Measurements from ENCODE around the gene RHOBTB3.
A peak's percentile ranks its signal among the peaks of the same experiment; 100 is the strongest.

RHOBTB3 gene

GRCh38 chr5:95823218-95823737 is 92.1 kb downstream of the RHOBTB3 start:
- no peaks in the 10 kb centered on the region for H3K36me3 ChIP-seq (ENCODE audit: control insufficient read depth in 4 of 4, insufficient read depth in 4 of 4, low read length in 3 of 4)
- POLR2A ChIA-PET = interaction anchor here (0.7 to 1.5 kb wide), 2 partner anchors 11 to 24 kb away, joined by 4 read pairs; no protein-coding TSS in a partner anchor
- CTCF ChIA-PET = interaction anchor here (0.8 to 7.9 kb wide), 9 partner anchors 8 to 44 kb away, joined by 3 to 60 read pairs (median 19); no protein-coding TSS in a partner anchor
- DNase-seq = no peak
- no peaks in the 10 kb centered on the region for H3K9me3 ChIP-seq (ENCODE audit: control extremely low read depth in 1 of 5, control insufficient read depth in 4 of 5, insufficient read depth in 2 of 5, low read depth in 1 of 5, low read length in 4 of 5)
- peak overlapping the region in 6 of 7 experiments; percentile 84 to 97 (median 92) for H3K4me3 ChIP-seq (ENCODE audit: control insufficient read depth in 1 of 7, extremely low read depth in 1 of 7, insufficient read depth in 4 of 7, low read depth in 2 of 7, low read length in 6 of 7)
- 63% methylated on average over 4 of the region's 7 CpGs for WGBS (ENCODE audit: insufficient coverage)
- no peaks in the 10 kb centered on the region for H3K27me3 ChIP-seq (replicated peaks in 2 of 5; ENCODE audit: control insufficient read depth in 4 of 5, insufficient read depth in 5 of 5, low read length in 4 of 5)
- peak overlapping the region; percentile 70 to 86 for H3K27ac ChIP-seq (ENCODE audit: insufficient read depth in 1 of 2, low read depth in 1 of 2, low read length in 2 of 2, poor library complexity in 1 of 2, severe bottlenecking in 2 of 2)
- H3K4me1 ChIP-seq (ENCODE audit: control extremely low read depth in 1 of 4, control insufficient read depth in 4 of 4, insufficient read depth in 4 of 4, low read length in 3 of 4) = peaks cover 30 to 83% (median 54%) of the 10 kb centered on the region in 4 experiments

DNA sequence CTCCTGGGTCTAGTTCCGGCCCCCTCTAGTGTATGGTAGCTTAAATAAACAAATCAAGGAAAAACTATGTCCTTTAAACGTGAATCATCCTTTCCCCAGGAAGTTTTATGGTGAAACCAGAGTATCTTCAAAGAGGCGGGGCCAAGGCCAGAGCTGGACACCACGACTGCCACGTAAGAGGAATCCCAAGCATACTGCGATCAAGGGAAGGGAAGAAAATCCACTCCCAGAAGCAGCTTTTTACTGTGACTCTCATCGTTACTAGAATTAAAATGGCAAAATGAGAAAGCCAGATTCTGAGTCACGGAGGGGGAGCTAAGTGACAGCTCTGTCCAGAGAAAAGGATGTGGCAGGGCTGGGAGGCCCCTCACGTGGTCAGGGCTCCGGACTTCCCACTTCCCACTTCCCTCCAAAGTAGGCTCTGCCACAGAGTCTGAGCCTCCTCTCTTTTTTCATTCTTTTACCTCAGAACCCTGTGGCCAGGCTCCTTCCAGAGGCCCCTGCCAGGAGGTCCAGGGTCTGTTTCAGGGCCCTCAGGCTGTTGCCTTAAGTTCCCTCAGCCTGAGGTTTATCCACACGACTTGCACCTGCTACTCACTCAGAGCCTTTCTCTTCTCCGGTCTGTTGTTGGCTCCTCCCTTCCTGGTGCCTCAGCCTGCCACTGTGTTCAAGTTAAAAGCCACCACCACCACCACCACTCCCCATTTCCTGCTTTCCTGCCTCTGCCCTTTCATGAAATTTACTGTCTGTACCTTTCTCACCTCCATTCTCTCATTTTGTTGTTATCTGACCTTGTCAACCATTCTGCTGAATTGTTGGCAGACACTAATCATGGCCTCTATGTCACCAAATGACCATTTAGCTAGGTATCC is 92.8 kb downstream of the RHOBTB3 start:
- H3K27ac ChIP-seq (ENCODE audit: insufficient read depth in 1 of 2, low read depth in 1 of 2, low read length in 2 of 2, poor library complexity in 1 of 2, severe bottlenecking in 2 of 2) = peak overlapping the region; percentile 25 to 86
- WGBS (ENCODE audit: insufficient coverage) = 16% methylated on average over 8 of the region's 12 CpGs
- CTCF ChIA-PET = interaction anchor here (1.1 to 7.9 kb wide), 8 partner anchors 8 to 41 kb away, joined by 3 to 60 read pairs (median 23); no protein-coding TSS in a partner anchor
- peak overlapping the region in 6 of 7 experiments; percentile 29 to 97 (median 86) for H3K4me3 ChIP-seq (ENCODE audit: control insufficient read depth in 1 of 7, extremely low read depth in 1 of 7, insufficient read depth in 4 of 7, low read depth in 2 of 7, low read length in 6 of 7)
- H3K9me3 ChIP-seq (ENCODE audit: control extremely low read depth in 1 of 5, control insufficient read depth in 4 of 5, insufficient read depth in 2 of 5, low read depth in 1 of 5, low read length in 4 of 5) = no peaks in the 10 kb centered on the region
- no peaks in the 10 kb centered on the region for H3K27me3 ChIP-seq (replicated peaks in 2 of 5; ENCODE audit: control insufficient read depth in 4 of 5, insufficient read depth in 5 of 5, low read length in 4 of 5)
- POLR2A ChIA-PET = interaction anchor here (1.5 kb wide), 1 partner anchor 24 kb away, joined by 4 read pairs; no protein-coding TSS in a partner anchor
- DNase-seq = peak in 2 of 3 donors; percentile 66 to 79
- no peaks in the 10 kb centered on the region for H3K36me3 ChIP-seq (ENCODE audit: control insufficient read depth in 4 of 4, insufficient read depth in 4 of 4, low read length in 3 of 4)
- H3K4me1 ChIP-seq (ENCODE audit: control extremely low read depth in 1 of 4, control insufficient read depth in 4 of 4, insufficient read depth in 4 of 4, low read length in 3 of 4) = peaks cover 29 to 78% (median 47%) of the 10 kb centered on the region in 4 experiments

DNA sequence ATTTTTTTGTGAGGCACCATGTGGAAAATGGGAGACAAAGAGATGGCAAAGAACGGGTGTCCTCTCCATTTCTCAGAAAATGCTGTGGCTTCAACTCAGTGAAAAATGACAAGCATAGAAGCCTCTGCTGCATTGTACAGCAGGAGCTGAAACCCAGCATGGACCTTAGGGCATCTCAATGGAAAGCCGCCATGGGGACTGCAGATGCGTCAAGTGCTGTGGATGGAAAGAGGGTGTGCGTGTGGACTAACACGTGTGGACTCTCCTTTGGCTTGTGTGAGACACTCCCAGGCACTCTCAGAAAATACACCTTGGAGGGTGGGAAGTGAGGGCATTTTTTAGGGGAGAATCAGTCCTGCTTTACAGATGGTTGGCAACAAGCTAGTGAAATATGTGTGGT is 93.6 kb downstream of the RHOBTB3 start:
- no peak for DNase-seq
- Histone ChIP-seq H3K27me3 (replicated peaks in 2 of 5; ENCODE audit: control insufficient read depth in 4 of 5, insufficient read depth in 5 of 5, low read length in 4 of 5) (no peaks in the 10 kb centered on the region), H3K36me3 (ENCODE audit: control insufficient read depth in 4 of 4, insufficient read depth in 4 of 4, low read length in 3 of 4) (no peaks in the 10 kb centered on the region), H3K9me3 (ENCODE audit: control extremely low read depth in 1 of 5, control insufficient read depth in 4 of 5, insufficient read depth in 2 of 5, low read depth in 1 of 5, low read length in 4 of 5) (no peaks in the 10 kb centered on the region), H3K27ac (ENCODE audit: insufficient read depth in 1 of 2, low read depth in 1 of 2, low read length in 2 of 2, poor library complexity in 1 of 2, severe bottlenecking in 2 of 2) (peak overlapping the region; percentile 25 to 86), H3K4me3 (ENCODE audit: control insufficient read depth in 1 of 7, extremely low read depth in 1 of 7, insufficient read depth in 4 of 7, low read depth in 2 of 7, low read length in 6 of 7) (peak overlapping the region in 1 of 7 experiments; percentile 84), H3K4me1 (ENCODE audit: control extremely low read depth in 1 of 4, control insufficient read depth in 4 of 4, insufficient read depth in 4 of 4, low read length in 3 of 4) (peaks cover 25 to 70% (median 41%) of the 10 kb centered on the region in 4 experiments)
- WGBS (ENCODE audit: insufficient coverage) = 80% methylated on average over 5 of the region's 5 CpGs
- CTCF ChIA-PET = interaction anchor here (1.2 to 5.1 kb wide), 3 partner anchors 10 to 42 kb away, joined by 3 to 33 read pairs (median 27); no protein-coding TSS in a partner anchor
- POLR2A ChIA-PET = no interaction called here

DNA sequence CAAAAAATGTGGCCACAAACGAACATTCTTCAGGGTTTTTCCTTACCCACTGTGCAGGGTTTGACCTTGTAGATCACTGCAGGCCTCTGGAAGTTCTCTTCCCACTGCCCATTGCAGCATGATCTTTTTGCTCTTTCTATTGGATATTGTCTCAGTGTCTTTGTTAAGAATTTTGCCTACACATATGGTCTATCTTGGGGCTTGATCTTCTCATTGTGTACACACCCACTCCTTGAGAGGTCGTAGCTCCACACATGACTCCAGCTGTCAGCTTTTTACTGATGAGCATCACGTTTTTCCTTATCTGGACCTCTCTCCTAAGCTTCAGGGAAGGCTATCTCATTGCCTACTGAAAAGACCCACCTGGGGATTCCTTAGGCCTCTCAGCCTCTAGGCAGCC is 94.4 kb downstream of the RHOBTB3 start:
- H3K4me1 ChIP-seq (ENCODE audit: control extremely low read depth in 1 of 4, control insufficient read depth in 4 of 4, insufficient read depth in 4 of 4, low read length in 3 of 4) = peaks cover 25 to 63% (median 34%) of the 10 kb centered on the region in 4 experiments
- POLR2A ChIA-PET = no interaction called here

GRCh38 chr5:95826949-95827891 is 96.1 kb downstream of the RHOBTB3 start:
- no peak for DNase-seq
- WGBS (ENCODE audit: insufficient coverage) = 96% methylated on average over 10 of the region's 10 CpGs
- CTCF ChIA-PET = interaction anchor here (1.0 to 5.0 kb wide), 5 partner anchors 8 to 46 kb away, joined by 3 to 27 read pairs (median 5); no protein-coding TSS in a partner anchor

More for the DNA sequence above, 94.4 kb downstream of the RHOBTB3 start:
- Histone ChIP-seq H3K27me3 (replicated peaks in 2 of 5; ENCODE audit: control insufficient read depth in 4 of 5, insufficient read depth in 5 of 5, low read length in 4 of 5) (no peaks in the 10 kb centered on the region), H3K27ac (ENCODE audit: insufficient read depth in 1 of 2, low read depth in 1 of 2, low read length in 2 of 2, poor library complexity in 1 of 2, severe bottlenecking in 2 of 2) (no peak overlapping the region), H3K4me3 (ENCODE audit: control insufficient read depth in 1 of 7, extremely low read depth in 1 of 7, insufficient read depth in 4 of 7, low read depth in 2 of 7, low read length in 6 of 7) (no peak overlapping the region), H3K9me3 (ENCODE audit: control extremely low read depth in 1 of 5, control insufficient read depth in 4 of 5, insufficient read depth in 2 of 5, low read depth in 1 of 5, low read length in 4 of 5) (no peaks in the 10 kb centered on the region), H3K36me3 (ENCODE audit: control insufficient read depth in 4 of 4, insufficient read depth in 4 of 4, low read length in 3 of 4) (no peaks in the 10 kb centered on the region)
- DNase-seq = no peak
- CTCF ChIA-PET = interaction anchor here (1.2 to 5.0 kb wide), 2 partner anchors 9 to 13 kb away, joined by 3 to 27 read pairs; no protein-coding TSS in a partner anchor
- 86% methylated on average over 3 of the region's 3 CpGs for WGBS (ENCODE audit: insufficient coverage)

DNA sequence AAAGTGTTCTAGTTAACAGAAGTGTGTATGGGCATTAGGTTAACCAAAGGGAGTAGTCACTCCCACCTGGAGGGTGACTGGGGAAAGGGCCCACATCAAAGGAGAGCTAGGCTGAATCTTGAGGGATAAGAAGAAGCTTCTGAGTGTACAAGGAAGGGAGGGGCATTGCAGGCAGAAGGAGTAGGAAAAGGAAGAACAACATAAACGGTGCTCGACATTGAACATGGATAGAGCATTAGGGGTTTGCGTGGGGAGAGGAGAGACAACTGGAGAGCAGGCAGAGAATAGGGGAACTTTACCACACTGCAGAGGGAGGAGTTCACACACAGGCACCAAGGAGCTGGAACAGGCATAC is 96.7 kb downstream of the RHOBTB3 start:
- 72% methylated on average over 3 of the region's 3 CpGs for WGBS (ENCODE audit: insufficient coverage)
- POLR2A ChIA-PET = no interaction called here
- H3K36me3 ChIP-seq (ENCODE audit: control insufficient read depth in 4 of 4, insufficient read depth in 4 of 4, low read length in 3 of 4) = no peaks in the 10 kb centered on the region
- no peak overlapping the region for H3K27ac ChIP-seq (ENCODE audit: insufficient read depth in 1 of 2, low read depth in 1 of 2, low read length in 2 of 2, poor library complexity in 1 of 2, severe bottlenecking in 2 of 2)
- no peak overlapping the region for H3K4me3 ChIP-seq (ENCODE audit: control insufficient read depth in 1 of 7, extremely low read depth in 1 of 7, insufficient read depth in 4 of 7, low read depth in 2 of 7, low read length in 6 of 7)
- no peaks in the 10 kb centered on the region for H3K27me3 ChIP-seq (replicated peaks in 2 of 5; ENCODE audit: control insufficient read depth in 4 of 5, insufficient read depth in 5 of 5, low read length in 4 of 5)
- peaks cover 19 to 54% (median 24%) of the 10 kb centered on the region in 4 experiments for H3K4me1 ChIP-seq (ENCODE audit: control extremely low read depth in 1 of 4, control insufficient read depth in 4 of 4, insufficient read depth in 4 of 4, low read length in 3 of 4)
- no peaks in the 10 kb centered on the region for H3K9me3 ChIP-seq (ENCODE audit: control extremely low read depth in 1 of 5, control insufficient read depth in 4 of 5, insufficient read depth in 2 of 5, low read depth in 1 of 5, low read length in 4 of 5)
- no peak for DNase-seq
- CTCF ChIA-PET = interaction anchor here (1.0 to 1.8 kb wide), 6 partner anchors 9 to 47 kb away, joined by 3 to 7 read pairs (median 5); no protein-coding TSS in a partner anchor

More at GRCh38 chr5:95826949-95827891, 96.1 kb downstream of the RHOBTB3 start:
- peak overlapping the region in 1 of 7 experiments; percentile 20 for H3K4me3 ChIP-seq (ENCODE audit: control insufficient read depth in 1 of 7, extremely low read depth in 1 of 7, insufficient read depth in 4 of 7, low read depth in 2 of 7, low read length in 6 of 7)
- H3K27me3 ChIP-seq (replicated peaks in 2 of 5; ENCODE audit: control insufficient read depth in 4 of 5, insufficient read depth in 5 of 5, low read length in 4 of 5) = no peaks in the 10 kb centered on the region
- no peak overlapping the region for H3K27ac ChIP-seq (ENCODE audit: insufficient read depth in 1 of 2, low read depth in 1 of 2, low read length in 2 of 2, poor library complexity in 1 of 2, severe bottlenecking in 2 of 2)
- peaks cover 21 to 51% (median 24%) of the 10 kb centered on the region in 4 experiments for H3K4me1 ChIP-seq (ENCODE audit: control extremely low read depth in 1 of 4, control insufficient read depth in 4 of 4, insufficient read depth in 4 of 4, low read length in 3 of 4)
- POLR2A ChIA-PET = no interaction called here
- H3K36me3 ChIP-seq (ENCODE audit: control insufficient read depth in 4 of 4, insufficient read depth in 4 of 4, low read length in 3 of 4) = no peaks in the 10 kb centered on the region
- H3K9me3 ChIP-seq (ENCODE audit: control extremely low read depth in 1 of 5, control insufficient read depth in 4 of 5, insufficient read depth in 2 of 5, low read depth in 1 of 5, low read length in 4 of 5) = no peaks in the 10 kb centered on the region

Data from common myeloid progenitor, CD34-positive (primary cell).